DMS 273 (cell line): ENCODE measurements around the gene ENOX2.
"Not testable (repeated sequence)": the region's sequence is repeated elsewhere in the genome, so short reads cannot be mapped to it uniquely, and the experiment has no call there.

ENCODE experiments used
- DNase-seq: peaks from one replicate; lab custom pipeline; 2025; ENCODE audit not compliant: unreplicated experiment; lab: John Stamatoyannopoulos, UW

The ENOX2 gene

DNA sequence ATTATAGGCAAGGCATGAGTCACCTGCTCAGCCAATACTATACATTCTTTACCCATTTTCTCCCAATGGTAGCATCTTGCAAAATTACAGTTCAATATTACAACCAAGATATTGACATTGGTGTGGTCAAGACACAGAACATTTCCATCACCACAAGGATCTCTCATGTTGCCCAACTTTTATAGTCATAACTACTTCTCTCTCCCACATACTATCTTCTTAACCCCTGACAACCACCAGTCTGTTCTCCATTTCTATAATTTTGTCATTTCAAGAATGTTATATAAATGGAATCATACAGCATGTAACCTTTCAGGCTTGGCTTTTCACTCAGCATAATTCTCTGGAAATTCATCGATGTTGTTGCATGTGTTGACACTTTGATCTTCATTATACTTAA, 144.9 kb downstream of the ENOX2 start:
- DNase-seq = no peak

- no peak for DNase-seq
Measured at GRCh38 chrX:130756233-130756632, 146.8 kb downstream of the ENOX2 start.

DNA sequence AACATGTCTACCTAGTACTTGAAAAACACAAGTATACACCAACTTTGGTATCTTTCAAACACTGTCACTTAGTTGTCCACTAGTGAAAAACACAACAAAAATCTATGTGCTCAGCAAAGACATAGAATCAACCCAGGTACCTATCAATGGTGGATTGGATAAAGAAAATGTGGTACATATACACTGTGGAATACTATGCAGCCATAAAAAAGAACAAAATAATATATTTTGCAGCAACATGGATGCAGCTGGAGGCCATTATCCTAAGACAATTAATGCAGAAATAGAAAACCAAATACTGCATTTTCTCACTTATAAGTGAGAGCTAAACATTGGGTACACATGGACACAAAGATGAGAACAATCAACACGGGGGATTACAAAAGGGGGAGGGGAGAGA, 148.7 kb downstream of the ENOX2 start:
- no peak for DNase-seq

DNA sequence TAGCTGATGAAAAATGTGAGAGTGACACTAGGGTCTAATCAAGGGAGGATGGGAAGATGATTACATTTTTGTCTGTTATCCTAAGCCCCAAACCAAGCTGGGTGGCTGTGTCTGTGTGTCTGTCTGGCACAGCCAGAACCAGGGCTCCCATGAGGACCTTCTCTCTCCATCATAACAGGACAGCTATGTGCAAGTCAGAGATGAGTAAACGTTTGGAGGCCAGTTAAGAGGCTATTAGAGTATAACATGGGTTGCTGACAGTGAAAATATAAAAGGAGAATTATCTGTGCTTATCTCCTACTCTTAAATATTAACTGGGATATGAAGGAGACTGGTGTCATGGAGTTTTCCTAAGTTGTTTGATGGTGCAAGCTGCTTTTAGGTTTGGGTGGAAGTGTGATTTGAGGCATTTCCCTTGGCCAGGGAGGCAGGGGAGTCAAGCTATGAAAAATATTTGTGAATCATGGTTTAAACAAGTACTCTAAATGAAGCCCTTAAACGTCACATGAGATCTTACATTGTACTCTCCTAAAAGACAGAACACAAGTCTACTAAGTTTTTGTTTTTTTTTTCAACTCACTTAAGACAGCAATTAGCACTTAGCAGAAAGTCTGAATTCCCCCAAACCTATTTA, 156.2 kb downstream of the ENOX2 start:
- DNase-seq = no peak

- no peak for DNase-seq
Measured at GRCh38 chrX:130746077-130746476, 156.9 kb downstream of the ENOX2 start.

GRCh38 chrX:130741584-130741983, 161.4 kb downstream of the ENOX2 start:
- DNase-seq = no peak

DNA sequence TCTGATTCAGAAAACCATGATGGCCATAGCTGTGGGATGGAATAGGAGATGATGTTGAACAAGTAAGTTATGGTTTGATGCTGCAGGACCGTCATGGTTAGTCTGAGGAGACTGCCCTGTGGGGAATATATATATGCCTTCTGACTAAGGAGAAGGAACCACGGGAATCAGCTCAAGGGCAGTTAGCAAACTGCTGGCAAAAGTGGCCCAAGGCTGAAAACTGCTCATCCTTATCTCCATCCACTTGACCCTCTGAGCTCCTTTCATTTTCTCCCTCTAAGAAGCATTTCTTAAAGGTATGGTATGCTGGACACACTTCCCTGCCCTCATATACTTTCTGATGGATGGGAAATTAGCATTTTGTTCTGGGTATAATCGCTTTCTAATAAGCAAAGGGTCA, 161.9 kb downstream of the ENOX2 start:
- DNase-seq = no peak

DNA sequence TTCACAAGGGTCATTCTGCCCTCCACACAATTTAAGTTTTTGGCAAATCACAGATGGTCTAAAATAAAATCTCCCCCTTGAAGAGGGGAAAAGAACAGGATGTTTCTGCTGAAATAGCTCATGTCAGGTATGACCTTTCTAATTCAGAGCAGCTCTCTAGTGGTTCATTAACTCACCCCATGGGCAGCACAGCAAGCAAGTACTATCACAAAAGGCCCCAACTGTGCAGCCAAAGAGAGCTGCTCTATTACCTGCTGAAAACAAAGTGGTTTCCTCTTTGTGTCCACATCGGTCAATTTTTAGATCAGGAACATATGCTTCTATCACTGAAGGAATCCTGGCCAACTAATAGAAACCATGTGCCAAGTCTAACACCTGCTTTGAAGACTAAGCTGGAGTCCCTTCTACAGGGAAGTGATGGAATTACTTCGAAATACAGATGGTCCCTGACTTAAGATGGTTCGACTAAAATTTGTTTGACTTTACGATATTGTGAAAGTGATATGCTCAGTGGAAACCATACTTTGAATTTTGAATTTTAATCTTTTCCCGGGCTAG, 164.3 kb downstream of the ENOX2 start:
- DNase-seq = no peak

DNA sequence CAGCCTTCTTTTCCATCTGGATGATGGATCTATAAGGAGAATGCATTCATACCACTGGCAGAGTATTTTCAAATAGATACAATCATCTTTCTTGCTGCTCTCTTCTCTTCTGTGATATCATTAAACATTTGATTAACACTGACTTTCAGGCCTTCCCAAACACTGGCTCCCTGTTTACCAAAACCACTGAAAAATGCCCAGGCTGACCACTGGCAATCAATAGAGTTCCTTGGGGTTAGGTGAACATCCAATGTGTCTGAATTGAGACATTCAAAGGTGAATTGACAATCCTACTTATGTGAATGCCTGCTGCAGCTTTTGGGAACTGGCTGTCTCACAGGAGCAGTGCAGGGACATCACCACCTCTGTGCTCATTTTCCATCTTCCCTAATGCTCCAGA, 168.3 kb downstream of the ENOX2 start:
- DNase-seq = no peak

DNA sequence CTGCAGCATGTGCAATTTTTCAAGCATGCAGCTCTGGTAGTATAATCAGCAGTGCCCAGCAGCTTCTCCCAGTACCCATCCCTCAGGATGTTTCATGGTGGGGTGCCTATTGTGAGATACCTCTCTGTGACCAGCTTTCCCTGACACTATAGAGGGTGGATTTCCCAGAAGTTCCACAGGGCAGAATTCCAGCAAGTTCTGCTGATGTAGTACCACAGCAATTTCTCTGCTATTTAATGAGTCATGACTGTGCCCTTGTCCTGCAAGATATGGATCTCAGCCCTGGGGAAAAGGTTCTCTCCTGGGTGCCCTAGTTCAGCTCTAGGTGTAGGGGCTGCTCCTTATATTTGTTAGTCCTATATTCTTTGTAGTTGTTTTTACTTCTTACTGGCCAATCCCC, 174.8 kb downstream of the ENOX2 start:
- DNase-seq = no peak

DNA sequence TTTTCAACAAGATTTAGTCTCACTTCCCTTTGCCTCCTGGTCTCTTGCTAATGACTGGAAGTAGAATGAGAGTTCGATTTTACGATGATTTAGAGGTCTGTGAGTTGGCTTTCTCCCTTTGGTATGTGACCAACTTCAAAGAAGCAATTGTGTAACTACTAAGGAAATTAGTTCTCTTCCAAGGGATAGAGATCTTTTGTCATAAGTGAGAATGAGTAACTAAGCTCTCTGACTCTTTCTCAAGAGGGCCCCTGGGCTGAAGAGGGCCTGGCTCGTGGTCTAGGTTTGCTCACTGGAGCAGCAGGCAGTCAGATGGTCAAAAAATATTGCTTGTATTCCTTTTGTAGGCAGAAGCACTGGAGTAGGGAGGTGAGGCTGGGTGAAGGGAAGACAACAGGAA, 176.3 kb downstream of the ENOX2 start:
- no peak for DNase-seq

- DNase-seq = no peak
Measured at GRCh38 chrX:130725519-130725918, 177.5 kb downstream of the ENOX2 start.

GRCh38 chrX:130719413-130719812, 183.6 kb downstream of the ENOX2 start:
- no peak for DNase-seq

- DNase-seq = no peak
Measured at GRCh38 chrX:130718137-130718536, 184.9 kb downstream of the ENOX2 start.

GRCh38 chrX:130716781-130717413, 186.1 kb downstream of the ENOX2 start:
- DNase-seq = no peak

GRCh38 chrX:130716346-130716745, 186.7 kb downstream of the ENOX2 start:
- no peak for DNase-seq

DNA sequence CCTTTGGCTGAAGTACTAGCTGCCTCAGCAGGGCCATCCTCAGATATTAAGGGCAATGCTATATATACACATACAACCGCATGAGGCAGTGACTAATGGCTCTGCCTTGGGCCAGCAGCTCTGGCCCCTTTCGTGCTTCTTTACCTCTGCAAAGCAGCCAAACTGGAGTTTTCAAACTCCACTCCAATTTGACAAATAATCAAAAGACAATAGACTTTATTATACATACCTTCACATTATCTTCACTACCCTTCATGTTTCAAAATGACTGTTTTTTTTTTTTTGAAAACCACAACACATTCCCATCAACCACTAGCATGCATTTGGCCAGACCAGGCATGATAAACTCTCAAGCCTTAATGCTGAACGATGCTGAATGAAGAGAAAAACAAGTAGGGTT, 187.7 kb downstream of the ENOX2 start:
- DNase-seq = no peak

DNA sequence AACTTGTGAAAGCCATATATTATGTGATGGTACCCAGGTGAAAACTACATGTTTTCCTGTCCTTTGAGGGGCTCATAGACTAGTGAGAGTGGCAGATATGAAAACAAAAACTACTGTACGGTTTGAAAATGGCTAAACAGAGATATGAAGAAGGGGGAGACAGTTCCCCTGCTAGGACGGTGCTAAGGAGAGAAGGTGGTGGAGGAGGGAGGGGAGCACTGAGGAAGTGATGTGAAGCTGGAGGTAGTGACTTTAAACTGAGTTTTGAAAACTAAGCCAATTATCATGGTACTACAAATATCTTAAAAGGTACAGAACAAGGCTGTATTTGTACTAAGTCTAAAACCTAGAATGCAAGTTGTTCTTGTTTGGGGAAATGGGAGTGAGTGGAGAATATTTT, 188.3 kb downstream of the ENOX2 start:
- DNase-seq = no peak

- DNase-seq = no peak
Measured at GRCh38 chrX:130714135-130714534, 188.9 kb downstream of the ENOX2 start.

DNA sequence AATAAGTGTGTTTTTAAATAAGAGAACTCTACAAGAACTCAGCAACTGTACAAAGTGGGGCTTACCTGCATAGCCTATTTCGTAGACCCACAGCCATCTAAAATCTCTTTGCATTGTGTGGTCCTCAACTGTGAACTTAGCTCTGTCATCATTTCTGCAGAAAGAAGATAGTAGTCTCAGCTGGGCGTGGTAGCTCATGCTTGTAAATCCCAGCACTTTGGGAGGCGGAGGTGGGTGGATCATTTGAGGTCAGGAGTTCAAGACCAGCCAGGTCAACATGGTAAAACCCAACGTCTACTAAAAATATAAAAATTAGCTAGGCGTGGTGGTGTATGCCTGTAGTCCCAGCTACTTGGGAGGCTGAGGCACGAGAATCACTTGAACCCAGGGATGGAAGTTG, 193.8 kb downstream of the ENOX2 start:
- not testable (repeated sequence) for DNase-seq

GRCh38 chrX:130705591-130705990, 197.4 kb downstream of the ENOX2 start:
- DNase-seq = no peak

- DNase-seq = no peak
Measured at GRCh38 chrX:130704053-130705038, 198.7 kb downstream of the ENOX2 start.
